AG10803 (cell line): Measurements from ENCODE around the gene ZDHHC5.

Experiments
- DNase-seq: peaks from one replicate; pipeline ENCODE4 v3.0.0; 2010; ENCODE audit warnings: low read depth
- H3K4me3 ChIP-seq: 2 replicates; pipeline ENCODE4 v1.5.1; 2011; ENCODE audit warnings: mild to moderate bottlenecking, low read length, control low read depth
- CTCF ChIP-seq: conservative IDR thresholded peaks from 2 replicates; pipeline ENCODE4 v1.5.1; 2011; ENCODE audit warnings: mild to moderate bottlenecking, low read length, control low read depth, inconsistent platforms

Gene ZDHHC5

GRCh38 chr11:57644748-57645688 lies 22.9 kb upstream of the ZDHHC5 start:
- H3K4me3 ChIP-seq, result no peak overlapping the region
- peak; percentile 63 for DNase-seq
- peak; percentile 86 for TF ChIP-seq CTCF

- no peak overlapping the region for H3K4me3 ChIP-seq
- no peak for TF ChIP-seq CTCF
- no peak for DNase-seq
These were observed 22.2 kb upstream of the ZDHHC5 start for GRCh38 chr11:57645689-57646085.

GRCh38 chr11:57646194-57646798 lies 21.6 kb upstream of the ZDHHC5 start:
- no peak for DNase-seq
- TF ChIP-seq CTCF, result no peak
- no peak overlapping the region for H3K4me3 ChIP-seq

GRCh38 chr11:57646799-57647303 lies 21.1 kb upstream of the ZDHHC5 start:
- TF ChIP-seq CTCF, result no peak
- H3K4me3 ChIP-seq, result no peak overlapping the region
- DNase-seq, result no peak

GRCh38 chr11:57647372-57647771 lies 20.5 kb upstream of the ZDHHC5 start:
- TF ChIP-seq CTCF, result no peak
- DNase-seq, result no peak

GRCh38 chr11:57647960-57648800 lies 19.7 kb upstream of the ZDHHC5 start:
- TF ChIP-seq CTCF, result no peak
- DNase-seq, result no peak
- peak overlapping the region; percentile 57 for H3K4me3 ChIP-seq

More at GRCh38 chr11:57647372-57647771, 20.5 kb upstream of the ZDHHC5 start:
- H3K4me3 ChIP-seq, result no peak overlapping the region
